ENCODE measurements around the gene TMEM121.
"Not testable (repeated sequence)": the region's sequence is repeated elsewhere in the genome, so short reads cannot be mapped to it uniquely, and the experiment has no call there.

Gene TMEM121

GRCh38 chr14:105545676-105546075, 19.3 kb downstream of the TMEM121 start:
- not testable (repeated sequence) for DNase-seq (ENCODE audit: low read depth in 1 of 2, low spot score in 1 of 2)

DNA sequence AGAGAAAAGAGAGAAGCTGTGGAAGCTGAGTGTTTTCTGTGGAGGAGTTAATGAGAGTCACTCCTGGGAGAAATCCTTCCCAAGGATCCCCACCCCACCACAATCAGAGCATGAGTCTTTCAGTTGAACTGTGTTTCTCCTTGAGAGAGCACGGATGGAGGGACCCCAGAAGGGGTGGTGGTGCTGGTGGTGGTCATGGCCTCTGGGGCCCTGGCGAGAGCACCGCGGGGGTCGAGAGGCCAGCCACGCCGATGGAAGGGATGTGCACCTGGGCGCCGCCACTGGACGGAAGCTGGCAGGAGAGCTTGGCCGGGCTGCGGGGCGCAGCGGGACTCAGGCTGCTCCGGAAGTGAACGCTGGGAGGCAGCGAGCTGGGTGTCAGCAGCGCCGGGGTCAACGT, 20.0 kb downstream of the TMEM121 start:
- DNase-seq (ENCODE audit: low read depth in 1 of 2, low spot score in 1 of 2) = not testable (repeated sequence)

DNA sequence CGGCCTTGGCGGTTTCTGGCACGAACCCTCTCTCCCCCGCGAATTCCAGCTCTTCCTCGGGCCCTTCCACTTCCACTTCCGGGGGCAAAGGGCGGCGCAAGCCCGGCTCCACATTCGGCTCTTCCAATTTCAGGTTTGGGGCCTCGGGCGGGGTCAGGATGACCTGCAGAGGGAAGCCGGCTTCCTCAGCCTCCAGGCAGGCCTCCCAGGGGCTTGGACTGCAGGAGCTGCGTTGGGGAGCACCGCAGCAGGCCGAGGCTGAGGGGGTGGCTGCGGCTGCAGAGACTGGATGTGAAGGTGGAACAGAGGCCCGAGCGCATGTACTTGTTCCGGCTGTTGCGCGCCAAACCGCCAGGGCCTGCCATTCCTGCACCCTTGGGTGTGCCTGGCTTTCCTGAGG, 20.7 kb downstream of the TMEM121 start:
- not testable (repeated sequence) for DNase-seq (ENCODE audit: low read depth in 1 of 2, low spot score in 1 of 2)

DNA sequence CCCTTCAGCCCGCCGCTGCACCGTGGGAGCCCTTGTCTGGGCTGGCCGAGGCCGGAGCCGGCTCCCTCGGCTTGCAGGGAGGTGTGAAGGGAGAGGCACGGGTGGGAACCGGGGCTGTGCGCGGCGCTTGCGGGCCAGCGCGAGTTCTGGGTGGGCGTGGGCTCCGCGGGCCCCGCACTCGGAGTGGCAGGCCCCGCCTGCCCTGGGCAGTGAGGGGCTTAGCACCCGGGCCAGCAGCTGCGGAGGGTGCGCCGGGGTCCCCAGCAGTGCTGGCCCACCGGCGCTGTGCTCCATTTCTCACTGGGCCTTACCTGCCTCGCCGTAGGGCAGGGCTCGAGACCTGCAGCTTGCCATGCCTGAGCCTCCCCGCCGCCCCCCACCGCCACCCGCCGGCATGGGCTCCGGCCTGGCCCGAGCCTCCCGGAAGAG, 21.4 kb downstream of the TMEM121 start:
- DNase-seq (ENCODE audit: low read depth in 1 of 2, low spot score in 1 of 2) = no peak

- DNase-seq (ENCODE audit: low read depth in 1 of 2, low spot score in 1 of 2) = no peak
Measured at GRCh38 chr14:105549481-105549880, 23.1 kb downstream of the TMEM121 start.

DNA sequence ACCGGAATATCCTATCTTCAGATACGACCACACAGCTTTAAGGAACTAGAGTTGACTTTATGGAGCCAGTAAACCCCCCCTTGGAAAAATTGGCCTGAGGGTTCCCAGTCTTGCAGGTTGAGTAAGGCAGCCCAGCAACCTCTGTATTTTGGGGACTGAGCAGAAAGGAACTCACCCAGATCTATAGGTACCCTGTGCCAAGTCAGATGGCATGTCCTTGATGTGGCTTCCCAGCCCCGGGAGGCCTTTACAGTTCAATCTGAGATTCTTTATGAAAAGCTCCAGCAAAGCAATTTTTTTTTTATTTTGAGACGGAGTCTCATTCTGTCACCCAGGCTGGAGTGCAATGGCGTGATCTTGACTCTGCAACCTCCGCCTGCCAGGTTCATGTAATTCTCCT, 27.6 kb downstream of the TMEM121 start:
- DNase-seq (ENCODE audit: low read depth in 1 of 2, low spot score in 1 of 2) = no peak

DNA sequence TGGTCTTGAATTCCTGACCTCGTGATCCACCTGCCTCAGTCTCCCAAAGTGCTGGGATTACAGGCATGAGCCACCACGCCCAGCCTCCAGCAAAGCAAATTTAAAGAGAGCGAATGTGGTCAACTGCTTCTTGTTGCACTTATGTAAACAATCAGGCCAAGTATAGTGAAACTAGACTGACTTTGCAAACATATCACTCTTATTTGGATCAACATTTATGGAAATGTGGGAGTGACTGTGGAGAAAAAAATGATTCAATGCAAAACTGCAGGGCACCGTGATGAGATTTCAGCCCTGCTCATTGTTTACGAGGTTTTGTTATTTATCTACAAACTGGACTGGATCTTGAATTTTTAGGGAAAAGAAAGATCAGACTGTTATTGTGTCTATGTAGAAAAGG, 28.1 kb downstream of the TMEM121 start:
- DNase-seq (ENCODE audit: low read depth in 1 of 2, low spot score in 1 of 2) = no peak

- DNase-seq (ENCODE audit: low read depth in 1 of 2, low spot score in 1 of 2) = not testable (repeated sequence)
Measured at GRCh38 chr14:105557671-105558070, 31.3 kb downstream of the TMEM121 start.

- DNase-seq (ENCODE audit: low read depth in 1 of 2, low spot score in 1 of 2) = not testable (repeated sequence)
Measured at GRCh38 chr14:105558449-105559154, 32.2 kb downstream of the TMEM121 start.

GRCh38 chr14:105559384-105560047, 33.1 kb downstream of the TMEM121 start:
- DNase-seq (ENCODE audit: low read depth in 1 of 2, low spot score in 1 of 2) = not testable (repeated sequence)

GRCh38 chr14:105560048-105560669, 33.8 kb downstream of the TMEM121 start:
- not testable (repeated sequence) for DNase-seq (ENCODE audit: low read depth in 1 of 2, low spot score in 1 of 2)

DNA sequence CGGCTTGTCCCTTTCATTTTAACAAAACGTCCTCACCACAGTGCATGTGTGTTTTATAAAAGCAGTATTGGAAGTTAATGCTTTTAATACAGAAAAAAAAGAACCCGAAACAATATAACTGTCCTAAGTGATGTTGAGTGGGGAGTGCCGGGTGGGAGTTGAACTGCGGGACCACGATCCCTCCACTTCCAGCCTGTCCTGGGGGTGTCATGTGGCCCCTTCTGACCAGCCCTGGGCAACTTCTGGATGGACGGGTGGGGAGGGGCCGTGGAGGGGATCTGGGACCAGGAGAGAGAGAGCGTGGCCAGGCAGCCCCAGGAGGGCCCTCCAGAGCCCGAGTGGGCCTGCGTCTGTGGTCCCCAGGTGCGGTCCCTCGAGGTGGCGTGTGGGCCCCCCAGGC, 35.0 kb downstream of the TMEM121 start:
- DNase-seq (ENCODE audit: low read depth in 1 of 2, low spot score in 1 of 2) = not testable (repeated sequence)

GRCh38 chr14:105562713-105563346, 36.4 kb downstream of the TMEM121 start:
- DNase-seq (ENCODE audit: low read depth in 1 of 2, low spot score in 1 of 2) = no peak

- DNase-seq (ENCODE audit: low read depth in 1 of 2, low spot score in 1 of 2) = no peak
Measured at GRCh38 chr14:105563347-105563737, 37.0 kb downstream of the TMEM121 start.

DNA sequence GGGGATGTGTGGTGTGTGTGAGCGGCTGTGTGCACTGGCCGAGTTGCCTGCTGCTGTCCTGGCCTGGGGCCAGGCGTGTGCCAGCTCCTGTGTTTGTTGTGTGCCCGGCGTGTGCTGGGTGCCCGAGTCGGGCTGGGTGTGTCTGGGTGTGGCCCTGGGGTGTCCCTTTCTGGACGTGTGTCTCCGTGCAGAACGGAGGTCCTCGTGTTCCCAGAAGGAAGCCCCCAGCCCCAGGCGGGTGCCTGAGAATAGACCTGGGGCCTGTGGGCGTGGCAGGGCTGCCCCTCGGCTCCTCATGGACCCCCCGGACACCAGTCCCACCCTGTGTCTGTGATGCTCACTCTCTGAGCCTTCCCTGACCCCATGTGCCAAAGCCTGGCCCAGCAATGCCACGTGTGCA, 38.2 kb downstream of the TMEM121 start:
- not testable (repeated sequence) for DNase-seq (ENCODE audit: low read depth in 1 of 2, low spot score in 1 of 2)

DNA sequence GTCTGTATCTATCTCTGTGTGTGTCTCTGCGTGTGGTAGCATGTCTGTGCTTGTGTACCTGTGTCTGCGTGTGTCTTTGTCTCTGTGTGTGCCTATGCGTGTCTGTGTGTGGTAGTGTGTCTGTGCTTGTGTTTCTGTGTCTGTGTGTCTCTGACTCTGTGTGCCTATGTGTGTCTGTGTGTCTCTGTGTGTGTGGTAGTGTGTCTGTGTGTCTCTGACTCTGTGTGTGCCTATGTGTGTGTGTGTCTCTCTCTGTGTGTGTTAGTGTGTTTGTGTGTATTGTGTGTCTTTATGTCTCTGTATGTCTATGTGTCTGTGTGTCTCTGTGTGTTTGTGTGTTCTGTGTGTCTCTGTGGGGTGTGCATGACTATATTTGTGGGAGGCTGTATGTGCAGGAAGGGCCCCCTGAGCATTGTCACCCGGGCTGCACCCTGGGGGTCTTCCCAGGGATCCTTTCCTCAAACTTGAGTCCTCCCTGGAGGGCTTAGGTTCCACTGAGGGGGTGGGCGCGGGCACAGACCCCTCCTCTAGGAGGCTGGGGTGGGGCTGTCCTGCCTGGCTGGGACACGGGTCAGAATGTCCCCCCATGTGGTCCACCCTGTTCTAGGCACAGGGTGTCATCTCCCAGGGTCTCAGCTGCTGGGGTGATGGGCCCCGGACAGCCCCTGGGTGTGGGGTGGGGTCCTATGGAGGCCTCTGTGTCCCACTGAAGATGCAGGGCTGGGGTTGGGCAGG, 39.0 kb downstream of the TMEM121 start:
- DNase-seq (ENCODE audit: low read depth in 1 of 2, low spot score in 1 of 2) = not testable (repeated sequence)

GRCh38 chr14:105566248-105567163, 40.1 kb downstream of the TMEM121 start:
- not testable (repeated sequence) for DNase-seq (ENCODE audit: low read depth in 1 of 2, low spot score in 1 of 2)

GRCh38 chr14:105567164-105568103, 41.1 kb downstream of the TMEM121 start:
- DNase-seq (ENCODE audit: low read depth in 1 of 2, low spot score in 1 of 2) = not testable (repeated sequence)
